Ascending aorta (tissue), 2 donors: ENCODE data around the gene AUTS2. TPM values are rescaled to one million over a fixed set of nuclear protein-coding genes. Genes with fewer than 3 reads are reported as not detected.
"Not testable (repeated sequence)": the region's sequence is repeated elsewhere in the genome, so short reads cannot be mapped to it uniquely, and the experiment has no call there.

ENCODE experiments used
- DNase-seq, 2 donors: peaks; one replicate each; pipeline ENCODE4 v3.0.0-alpha.2; 2019; ENCODE audit warnings: low spot score in 2 of 2
- H3K27ac ChIP-seq, 2 donors: fragments of 200-600 bp; sonication (generic); one replicate each; pipeline ENCODE4 v1.5.1; 2016 to 2017; ENCODE audit warnings: mild to moderate bottlenecking in 1 of 2
- H3K27me3 ChIP-seq: fragments of 200-600 bp; sonication (generic); one replicate; pipeline ENCODE4 v1.5.1; 2017
- H3K36me3 ChIP-seq, 2 donors: fragments of 200-600 bp; sonication (generic); one replicate each; pipeline ENCODE4 v1.5.1; 2016
- H3K4me1 ChIP-seq, 2 donors: fragments of 200-600 bp; sonication (generic); one replicate each; pipeline ENCODE4 v1.5.1; 2016 to 2017; ENCODE audit warnings: mild to moderate bottlenecking in 1 of 2
- H3K4me3 ChIP-seq, 2 donors: fragments of 200-600 bp; sonication (generic); one replicate each; pipeline ENCODE4 v1.5.1; 2016 to 2017; ENCODE audit warnings: mild to moderate bottlenecking in 1 of 2
- H3K9me3 ChIP-seq, 2 donors: fragments of 200-600 bp; sonication (generic); one replicate each; pipeline ENCODE4 v1.5.1; 2016
- CTCF ChIP-seq, 3 experiments: fragments of 200-600 bp in 2 of 3; fragments of 450-650 bp in 1 of 3; sonication (generic) in 2 of 3; IDR thresholded peaks; one replicate each; pipeline ENCODE4 v1.5.1; 2016 to 2019; ENCODE audit warnings: antibody characterized with exemption in 3 of 3, mild to moderate bottlenecking in 1 of 3, moderate library complexity in 1 of 3
- intact Hi-C: fragments of 100-400 bp; cut with DNase I; formaldehyde crosslinking; loops from one replicate; pipeline ENCODE4 v1.15.1; 2023
- total RNA-seq: library from RNA; depleted of rRNA; stranded (reverse); fragments of >200 nt; gene quantifications from one replicate; pipeline ENCODE4 v1.1.0, GENCODE V29; 2016

AUTS2 gene
- total RNA-seq, 1 donor from 2014 or later: 90.4 TPM

- Histone ChIP-seq H3K27me3 (no peaks in the 10 kb centered on the region), H3K36me3 (no peaks in the 10 kb centered on the region), H3K4me1 (no peaks in the 10 kb centered on the region), H3K9me3 (no peaks in the 10 kb centered on the region), H3K27ac (no peak overlapping the region), H3K4me3 (no peak overlapping the region)
- TF ChIP-seq CTCF (IDR thresholded peaks at IDR 0.05): no peak
- intact Hi-C loops: no loop called here
- DNase-seq: no peak
These were observed 1047.6 kb downstream of the AUTS2 start for GRCh38 chr7:70645876-70646351.

- H3K4me3 ChIP-seq: no peak overlapping the region
- no peaks in the 10 kb centered on the region for H3K9me3 ChIP-seq
- intact Hi-C loops: no loop called here
- no peak for TF ChIP-seq CTCF (IDR thresholded peaks at IDR 0.05)
- DNase-seq: no peak
- no peaks in the 10 kb centered on the region for H3K36me3 ChIP-seq
- no peak overlapping the region for H3K27ac ChIP-seq
- no peaks in the 10 kb centered on the region for H3K4me1 ChIP-seq
- H3K27me3 ChIP-seq: no peaks in the 10 kb centered on the region
These were observed 1048.4 kb downstream of the AUTS2 start for GRCh38 chr7:70646536-70647248.

GRCh38 chr7:70647801-70648498, 1049.7 kb downstream of the AUTS2 start:
- no peaks in the 10 kb centered on the region for H3K36me3 ChIP-seq
- TF ChIP-seq CTCF (IDR thresholded peaks at IDR 0.05): no peak
- intact Hi-C loops: no loop called here
- no peaks in the 10 kb centered on the region for H3K27me3 ChIP-seq
- H3K9me3 ChIP-seq: no peaks in the 10 kb centered on the region
- H3K4me1 ChIP-seq: no peaks in the 10 kb centered on the region
- DNase-seq: peak in 1 of 2 donors; percentile 11
- H3K4me3 ChIP-seq: no peak overlapping the region
- H3K27ac ChIP-seq: no peak overlapping the region

GRCh38 chr7:70648499-70648861, 1050.2 kb downstream of the AUTS2 start:
- H3K27ac ChIP-seq, H3K4me3 ChIP-seq, H3K27me3 ChIP-seq, H3K4me1 ChIP-seq, DNase-seq, H3K36me3 ChIP-seq, H3K9me3 ChIP-seq, intact Hi-C loops: not testable (repeated sequence)

GRCh38 chr7:70649323-70649722, 1051.0 kb downstream of the AUTS2 start:
- Histone ChIP-seq H3K4me3 (no peak overlapping the region), H3K9me3 (no peaks in the 10 kb centered on the region), H3K36me3 (no peaks in the 10 kb centered on the region), H3K27ac (no peak overlapping the region), H3K27me3 (no peaks in the 10 kb centered on the region), H3K4me1 (no peaks in the 10 kb centered on the region)
- no peak for DNase-seq
- intact Hi-C loops: no loop called here
- TF ChIP-seq CTCF (IDR thresholded peaks at IDR 0.05): no peak

- no peak for TF ChIP-seq CTCF (IDR thresholded peaks at IDR 0.05)
- no peaks in the 10 kb centered on the region for H3K36me3 ChIP-seq
- no peaks in the 10 kb centered on the region for H3K27me3 ChIP-seq
- no peak overlapping the region for H3K27ac ChIP-seq
- no peaks in the 10 kb centered on the region for H3K9me3 ChIP-seq
- DNase-seq: no peak
- H3K4me1 ChIP-seq: peaks cover 0 to 3% of the 10 kb centered on the region in 2 donors
- H3K4me3 ChIP-seq: no peak overlapping the region
- intact Hi-C loops: no loop called here
These were observed 1055.9 kb downstream of the AUTS2 start for GRCh38 chr7:70654146-70654545.
